Karpas-422 (cell line): ENCODE results near the gene SRP9. TPM values are rescaled to one million over a fixed set of nuclear protein-coding genes. Genes with fewer than 3 reads are reported as not detected.

Experiments used
- DNase-seq: peaks from one replicate; pipeline ENCODE4 v3.0.0-alpha.2; 2015
- H2AFZ ChIP-seq: fragments of 200-600 bp; sonication (generic); 2 replicates; pipeline ENCODE4 v1.6.1; 2014; ENCODE audit warnings: antibody characterized with exemption, low read length, mixed read lengths
- H3K27ac ChIP-seq: fragments of 200-600 bp; sonication (generic); 2 replicates; pipeline ENCODE4 v1.5.1; 2014; ENCODE audit warnings: mild to moderate bottlenecking, low read length, moderate library complexity
- H3K27me3 ChIP-seq: fragments of 200-600 bp; sonication (generic); 2 replicates; pipeline ENCODE4 v1.6.1; 2014; ENCODE audit warnings: low read length, mixed read lengths
- H3K36me3 ChIP-seq: fragments of 200-600 bp; sonication (generic); 2 replicates; pipeline ENCODE4 v1.6.1; 2014; ENCODE audit warnings: low read length, mixed read lengths; ENCODE audit not compliant: insufficient read depth
- H3K4me1 ChIP-seq: fragments of 200-600 bp; sonication (generic); 2 replicates; pipeline ENCODE4 v1.6.1; 2014; ENCODE audit warnings: mild to moderate bottlenecking, low read length, mixed read lengths
- H3K4me2 ChIP-seq: fragments of 200-600 bp; sonication (generic); 2 replicates; pipeline ENCODE4 v1.6.1; 2014; ENCODE audit warnings: low read length, low read depth, mild to moderate bottlenecking; ENCODE audit not compliant: poor library complexity, severe bottlenecking
- H3K4me3 ChIP-seq: fragments of 200-600 bp; sonication (generic); 2 replicates; pipeline ENCODE4 v1.5.1; 2014; ENCODE audit warnings: mild to moderate bottlenecking, antibody characterized with exemption, low read length, mixed read lengths
- H3K79me2 ChIP-seq: fragments of 200-600 bp; sonication (generic); 2 replicates; pipeline ENCODE4 v1.6.1; 2014; ENCODE audit warnings: mild to moderate bottlenecking, low read length, mixed read lengths
- H3K9ac ChIP-seq: fragments of 200-600 bp; sonication (generic); 2 replicates; pipeline ENCODE4 v1.6.0; 2014; ENCODE audit warnings: low read length
- H3K9me2 ChIP-seq: fragments of 200-600 bp; sonication (generic), shearing (Covaris generic); replicated peaks from 2 replicates; pipeline ENCODE4 v1.6.0; 2014; ENCODE audit warnings: mild to moderate bottlenecking, low read length, moderate library complexity; ENCODE audit not compliant: insufficient read depth
- H3K9me3 ChIP-seq: fragments of 300-700, 200-600 bp; sonication (generic); 2 replicates; pipeline ENCODE4 v1.6.1; 2014; ENCODE audit warnings: low read length, mixed read lengths
- H4K20me1 ChIP-seq: fragments of 200-600 bp; sonication (generic); 2 replicates; pipeline ENCODE4 v1.6.1; 2014; ENCODE audit warnings: mild to moderate bottlenecking, antibody characterized with exemption, low read length, low read depth; ENCODE audit not compliant: insufficient read depth
- total RNA-seq: library from RNA; depleted of rRNA; stranded (reverse); fragments of >200 nt; shearing (Covaris generic); gene quantifications from 2 replicates; pipeline ENCODE4 v1.2.3, GENCODE V29; 2014; ENCODE audit warnings: low replicate concordance

The SRP9 gene
- total RNA-seq, 1 experiment from 2014 or later = 245 TPM

GRCh38 chr1:225768662-225769426, 8.8 kb upstream of the SRP9 start:
- no peak overlapping the region for H3K9ac ChIP-seq
- no peaks in the 10 kb centered on the region for H3K79me2 ChIP-seq
- no peaks in the 10 kb centered on the region for H4K20me1 ChIP-seq
- no peaks in the 10 kb centered on the region for H3K4me1 ChIP-seq
- no peaks in the 10 kb centered on the region for H3K27me3 ChIP-seq
- H3K27ac ChIP-seq = no peak overlapping the region
- no peaks in the 10 kb centered on the region for H3K36me3 ChIP-seq
- H3K9me2 ChIP-seq = no peaks in the 10 kb centered on the region
- H2AFZ ChIP-seq = no peak overlapping the region
- H3K4me2 ChIP-seq = no peak overlapping the region
- H3K4me3 ChIP-seq = no peak overlapping the region
- no peak for DNase-seq
- no peaks in the 10 kb centered on the region for H3K9me3 ChIP-seq

DNA sequence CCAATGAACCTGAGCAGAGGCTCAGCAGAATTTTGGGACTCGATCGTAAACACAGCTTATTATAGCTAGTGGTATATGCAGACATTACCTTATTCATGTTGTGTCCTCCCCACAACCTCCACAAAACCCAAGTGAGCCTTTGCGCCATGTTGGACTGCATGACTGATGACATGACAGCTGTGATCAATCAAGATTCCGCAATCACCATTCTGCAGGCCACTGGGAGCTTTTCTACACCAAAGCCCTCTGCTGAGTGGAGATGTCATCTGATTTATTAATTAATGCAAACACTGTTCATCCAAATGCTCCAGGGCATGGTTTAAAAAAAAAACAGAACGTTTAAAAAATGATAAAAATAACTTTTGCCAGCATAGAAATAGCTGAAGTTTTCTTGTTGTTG, 7.9 kb upstream of the SRP9 start:
- H3K9me2 ChIP-seq = no peaks in the 10 kb centered on the region
- H2AFZ ChIP-seq = no peak overlapping the region
- no peaks in the 10 kb centered on the region for H4K20me1 ChIP-seq
- DNase-seq = peak; percentile 34
- no peaks in the 10 kb centered on the region for H3K79me2 ChIP-seq
- no peaks in the 10 kb centered on the region for H3K4me1 ChIP-seq
- H3K9me3 ChIP-seq = no peaks in the 10 kb centered on the region
- no peak overlapping the region for H3K4me2 ChIP-seq
- H3K27me3 ChIP-seq = no peaks in the 10 kb centered on the region
- H3K27ac ChIP-seq = no peak overlapping the region
- H3K36me3 ChIP-seq = no peaks in the 10 kb centered on the region
- H3K9ac ChIP-seq = no peak overlapping the region
- H3K4me3 ChIP-seq = no peak overlapping the region

- no peaks in the 10 kb centered on the region for H3K27me3 ChIP-seq
- H3K79me2 ChIP-seq = no peaks in the 10 kb centered on the region
- H3K4me3 ChIP-seq = no peak overlapping the region
- no peaks in the 10 kb centered on the region for H3K4me1 ChIP-seq
- H3K9ac ChIP-seq = no peak overlapping the region
- no peak overlapping the region for H2AFZ ChIP-seq
- H3K36me3 ChIP-seq = no peaks in the 10 kb centered on the region
- no peaks in the 10 kb centered on the region for H3K9me2 ChIP-seq
- H4K20me1 ChIP-seq = no peaks in the 10 kb centered on the region
- H3K9me3 ChIP-seq = no peaks in the 10 kb centered on the region
- DNase-seq = no peak
- no peak overlapping the region for H3K4me2 ChIP-seq
- no peak overlapping the region for H3K27ac ChIP-seq
Observed at GRCh38 chr1:225770561-225771248, 6.9 kb upstream of the SRP9 start.

DNA sequence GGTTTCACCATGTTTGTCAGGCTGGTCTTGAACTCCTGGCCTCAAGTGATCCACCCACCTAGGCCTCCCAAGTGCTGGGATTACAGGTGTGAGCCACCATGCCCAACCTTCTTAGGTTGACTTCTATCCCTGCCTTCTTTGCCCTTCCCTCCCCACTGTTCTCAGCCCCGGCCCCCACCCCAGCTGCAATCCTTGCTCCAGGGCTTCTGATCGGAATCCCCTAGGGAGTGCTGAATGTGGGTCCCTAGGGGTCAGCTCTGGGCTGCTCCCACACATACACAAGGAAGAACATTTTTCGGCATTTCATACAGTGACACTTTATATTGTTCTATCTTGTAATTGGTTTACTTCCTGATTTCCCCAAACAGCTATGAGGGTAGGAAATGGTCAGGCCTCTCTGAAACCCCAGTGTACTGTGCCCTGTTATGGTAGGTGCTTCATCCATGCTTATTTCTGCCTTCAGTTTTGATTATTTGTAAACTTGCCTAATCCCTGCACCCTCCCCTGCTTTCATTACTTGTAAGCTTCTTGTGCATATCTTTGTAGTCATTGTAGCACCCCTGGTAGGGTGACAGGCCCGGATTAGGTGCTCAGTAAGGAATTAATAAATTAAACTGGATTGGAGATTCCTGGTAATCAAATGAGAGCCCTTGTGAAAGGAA, 5.8 kb upstream of the SRP9 start:
- Histone ChIP-seq H3K27ac (no peak overlapping the region), H3K27me3 (no peaks in the 10 kb centered on the region), H3K9ac (no peak overlapping the region), H3K36me3 (no peaks in the 10 kb centered on the region), H2AFZ (peak overlapping the region; percentile 57; the same call in 1 of the 2 replicates), H3K4me2 (no peak overlapping the region), H3K9me2 (no peaks in the 10 kb centered on the region), H3K4me1 (peaks cover 1% of the 10 kb centered on the region), H3K4me3 (no peak overlapping the region), H3K79me2 (no peaks in the 10 kb centered on the region), H4K20me1 (no peaks in the 10 kb centered on the region), H3K9me3 (no peaks in the 10 kb centered on the region)
- peak; percentile 41 for DNase-seq

DNA sequence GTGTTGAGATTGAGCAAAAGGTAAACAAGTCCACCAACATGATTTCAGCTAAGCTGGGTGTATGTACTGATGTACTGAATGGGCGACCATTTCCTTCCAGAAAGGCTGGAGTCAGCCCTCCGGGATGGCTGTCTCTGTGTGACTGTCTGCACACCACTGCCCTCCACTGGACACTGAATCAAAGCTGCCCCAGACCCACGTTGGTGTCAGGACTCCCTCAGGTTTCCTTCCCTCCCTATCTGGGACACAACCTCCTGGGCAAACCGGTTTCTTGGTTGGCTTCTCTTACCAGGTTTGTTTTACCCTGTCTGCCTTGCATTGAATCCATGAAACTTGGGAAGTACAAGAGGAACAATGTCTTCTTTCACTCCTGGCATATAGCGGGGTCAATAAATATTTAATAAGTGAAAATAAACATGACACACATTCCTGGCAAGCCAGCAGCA, 5.3 kb upstream of the SRP9 start:
- Histone ChIP-seq H3K36me3 (no peaks in the 10 kb centered on the region), H3K4me1 (peaks cover 7% of the 10 kb centered on the region), H3K9me3 (no peaks in the 10 kb centered on the region), H3K79me2 (no peaks in the 10 kb centered on the region), H2AFZ (peak overlapping the region; percentile 57; the same call in 1 of the 2 replicates), H3K27ac (no peak overlapping the region), H3K4me2 (no peak overlapping the region), H3K9me2 (no peaks in the 10 kb centered on the region), H3K27me3 (no peaks in the 10 kb centered on the region), H4K20me1 (no peaks in the 10 kb centered on the region), H3K4me3 (no peak overlapping the region), H3K9ac (no peak overlapping the region)
- DNase-seq = peak; percentile 75

GRCh38 chr1:225772848-225773247, 4.8 kb upstream of the SRP9 start:
- Histone ChIP-seq H3K4me3 (no peak overlapping the region), H3K9ac (no peak overlapping the region), H3K79me2 (peaks cover under 1% of the 10 kb centered on the region), H3K36me3 (no peaks in the 10 kb centered on the region), H4K20me1 (no peaks in the 10 kb centered on the region), H3K4me2 (no peak overlapping the region), H3K27me3 (no peaks in the 10 kb centered on the region), H3K4me1 (peaks cover 7% of the 10 kb centered on the region), H2AFZ (no peak overlapping the region), H3K9me2 (no peaks in the 10 kb centered on the region), H3K9me3 (no peaks in the 10 kb centered on the region), H3K27ac (no peak overlapping the region)
- DNase-seq = no peak

DNA sequence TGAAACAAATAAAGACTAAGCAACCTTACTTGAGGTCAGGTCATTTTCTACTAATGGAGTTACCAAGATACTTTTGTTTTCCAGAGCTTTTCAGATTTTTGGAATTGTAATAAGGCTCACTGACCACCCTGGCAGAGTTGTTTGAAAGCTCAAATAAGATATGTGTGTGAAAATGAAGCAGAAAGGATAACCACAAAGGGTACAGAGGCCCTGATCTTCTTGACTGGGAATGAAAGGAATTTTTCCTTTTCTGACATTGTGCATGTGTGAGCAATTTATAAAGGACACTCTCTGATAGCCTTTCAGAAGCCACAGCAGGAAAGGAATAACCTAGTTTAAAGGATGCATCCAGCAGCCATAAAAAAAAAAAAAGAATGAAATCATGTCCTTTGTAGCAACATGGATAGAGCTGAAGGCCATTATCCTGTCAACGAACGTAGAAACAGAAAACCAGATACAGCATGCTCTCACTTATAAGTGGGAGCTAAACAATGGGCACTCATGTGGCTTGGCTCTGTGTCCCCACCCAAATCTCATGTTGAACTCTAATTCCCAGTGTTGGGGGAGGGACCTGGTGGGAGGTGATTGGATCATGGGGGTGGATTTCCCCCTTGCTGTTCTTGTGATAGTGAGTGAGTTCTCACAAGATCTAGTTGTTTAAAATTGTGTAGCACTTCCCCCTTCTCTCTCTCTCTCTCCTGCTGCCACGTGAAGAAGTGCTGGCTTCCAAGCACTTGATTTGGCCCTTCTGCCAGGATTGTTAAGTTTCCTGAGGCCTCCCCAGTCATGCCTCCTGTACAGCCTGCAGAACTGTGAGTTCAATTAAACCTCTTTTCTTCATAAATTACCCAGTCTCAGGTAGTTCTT, 3.1 kb upstream of the SRP9 start:
- H3K27ac ChIP-seq = no peak overlapping the region
- H3K79me2 ChIP-seq = peaks cover 17% of the 10 kb centered on the region
- H3K4me3 ChIP-seq = no peak overlapping the region
- peaks cover 7% of the 10 kb centered on the region; the same call in 1 of the 2 replicates for H3K36me3 ChIP-seq
- no peak overlapping the region for H3K4me2 ChIP-seq
- H3K9me3 ChIP-seq = no peaks in the 10 kb centered on the region
- H3K9ac ChIP-seq = no peak overlapping the region
- H2AFZ ChIP-seq = no peak overlapping the region
- peaks cover 17% of the 10 kb centered on the region for H3K4me1 ChIP-seq
- no peaks in the 10 kb centered on the region for H3K27me3 ChIP-seq
- DNase-seq = no peak
- no peaks in the 10 kb centered on the region; the same call in 1 of the 2 replicates for H4K20me1 ChIP-seq
- no peaks in the 10 kb centered on the region for H3K9me2 ChIP-seq
